SU-DHL-6 (cell line): ENCODE data around the gene ATP4B.

ENCODE experiments used
- H2AFZ ChIP-seq: fragments of 200-600 bp; sonication (generic); 2 replicates; pipeline ENCODE4 v1.6.1; 2014; ENCODE audit warnings: low read depth, mild to moderate bottlenecking, moderate library complexity, mixed read lengths, antibody characterized with exemption, low read length; ENCODE audit not compliant: severe bottlenecking
- H3F3A ChIP-seq: fragments of 200-600 bp; shearing (Covaris generic); 2 replicates; pipeline ENCODE4 v1.6.0; 2016; ENCODE audit warnings: antibody characterized with exemption, mild to moderate bottlenecking; ENCODE audit not compliant: insufficient read depth
- H3K27ac ChIP-seq: fragments of 200-600 bp; sonication (generic); 2 replicates; pipeline ENCODE4 v1.5.1; 2016; ENCODE audit warnings: low read depth, mild to moderate bottlenecking, low read length, moderate library complexity, mixed read lengths
- H3K27me3 ChIP-seq: fragments of 200-600 bp; sonication (generic), shearing (Covaris generic); 2 replicates; pipeline ENCODE4 v1.6.0; 2014; ENCODE audit warnings: mild to moderate bottlenecking, low read length
- H3K36me3 ChIP-seq: fragments of 200-600 bp; sonication (generic); 2 replicates; pipeline ENCODE4 v1.6.1; 2014; ENCODE audit warnings: mild to moderate bottlenecking, low read length, mixed read lengths
- H3K4me2 ChIP-seq: fragments of 300-600, 200-600 bp; shearing (Covaris generic), sonication (generic); 2 replicates; pipeline ENCODE4 v1.6.0; 2014; ENCODE audit warnings: low read length, low read depth, mild to moderate bottlenecking; ENCODE audit not compliant: poor library complexity, severe bottlenecking
- H3K4me3 ChIP-seq: fragments of 200-600 bp; sonication (generic); 2 replicates; pipeline ENCODE4 v1.5.1; 2014; ENCODE audit warnings: antibody characterized with exemption, low read length, mild to moderate bottlenecking, mixed read lengths; ENCODE audit not compliant: insufficient read depth, poor library complexity, severe bottlenecking
- H3K79me2 ChIP-seq: fragments of 200-600 bp; sonication (generic); 2 replicates; pipeline ENCODE4 v1.6.1; 2014; ENCODE audit warnings: mild to moderate bottlenecking, low read length, moderate library complexity; ENCODE audit not compliant: insufficient read depth
- H3K9ac ChIP-seq: fragments of 200-600 bp; sonication (generic); 2 replicates; pipeline ENCODE4 v1.7.0; 2014; ENCODE audit warnings: mild to moderate bottlenecking, low read length
- H3K9me2 ChIP-seq: fragments of 200-600 bp; sonication (generic); replicated peaks from 2 replicates; pipeline ENCODE4 v1.6.1; 2014; ENCODE audit warnings: low read length; ENCODE audit not compliant: insufficient read depth
- H3K9me3 ChIP-seq: fragments of 200-600 bp; sonication (generic); 2 replicates; pipeline ENCODE4 v1.6.1; 2014; ENCODE audit warnings: low read length, mixed read lengths; ENCODE audit not compliant: insufficient read depth
- H4K20me1 ChIP-seq: fragments of 200-600 bp; sonication (generic); 2 replicates; pipeline ENCODE4 v1.6.1; 2014; ENCODE audit warnings: low read depth, mild to moderate bottlenecking, antibody characterized with exemption, low read length, moderate library complexity, mixed read lengths
- CTCF ChIP-seq: fragments of 200-600 bp; sonication (generic); IDR thresholded peaks from one replicate; pipeline ENCODE4 v1.5.1; 2017; ENCODE audit warnings: antibody characterized with exemption, mild to moderate bottlenecking, low read length, moderate library complexity; ENCODE audit not compliant: insufficient read depth, poor library complexity, severe bottlenecking
- EZH2phosphoT487 ChIP-seq: fragments of 200-600 bp; sonication (generic), shearing (Covaris generic); conservative IDR thresholded peaks from 2 replicates; pipeline ENCODE4 v1.6.1; 2018; ENCODE audit warnings: mild to moderate bottlenecking, antibody characterized with exemption, low read length, moderate library complexity, mixed read lengths

ATP4B gene

GRCh38 chr13:113666329-113666670, 8.3 kb upstream of the ATP4B start:
- no peak overlapping the region for H3K9ac ChIP-seq
- H3K79me2 ChIP-seq, result no peaks in the 10 kb centered on the region
- H2AFZ ChIP-seq, result no peak overlapping the region
- H3K27ac ChIP-seq, result no peak overlapping the region
- no peaks in the 10 kb centered on the region for H3K36me3 ChIP-seq
- H3K27me3 ChIP-seq, result no peaks in the 10 kb centered on the region
- TF ChIP-seq EZH2phosphoT487 (no peak), CTCF (no peak)
- H3K9me2 ChIP-seq, result no peaks in the 10 kb centered on the region
- H3K4me2 ChIP-seq, result no peak overlapping the region
- no peaks in the 10 kb centered on the region for H3F3A ChIP-seq
- H4K20me1 ChIP-seq, result no peaks in the 10 kb centered on the region
- no peak overlapping the region for H3K4me3 ChIP-seq
- no peaks in the 10 kb centered on the region for H3K9me3 ChIP-seq

GRCh38 chr13:113665597-113666328, 7.8 kb upstream of the ATP4B start:
- no peaks in the 10 kb centered on the region for H3K9me2 ChIP-seq
- H3F3A ChIP-seq, result no peaks in the 10 kb centered on the region
- no peaks in the 10 kb centered on the region for H3K27me3 ChIP-seq
- H3K36me3 ChIP-seq, result no peaks in the 10 kb centered on the region
- H3K27ac ChIP-seq, result no peak overlapping the region
- no peak overlapping the region for H3K4me2 ChIP-seq
- TF ChIP-seq EZH2phosphoT487, result no peak
- no peak for TF ChIP-seq CTCF
- no peaks in the 10 kb centered on the region for H4K20me1 ChIP-seq
- no peaks in the 10 kb centered on the region for H3K9me3 ChIP-seq
- no peak overlapping the region for H3K9ac ChIP-seq
- no peak overlapping the region for H2AFZ ChIP-seq
- no peak overlapping the region for H3K4me3 ChIP-seq
- H3K79me2 ChIP-seq, result no peaks in the 10 kb centered on the region

- H3K9ac ChIP-seq, result no peak overlapping the region
- H3K4me2 ChIP-seq, result no peak overlapping the region
- no peak for TF ChIP-seq CTCF
- no peak for TF ChIP-seq EZH2phosphoT487
- no peaks in the 10 kb centered on the region for H3K36me3 ChIP-seq
- no peak overlapping the region for H3K4me3 ChIP-seq
- no peak overlapping the region for H3K27ac ChIP-seq
- no peaks in the 10 kb centered on the region for H4K20me1 ChIP-seq
- no peaks in the 10 kb centered on the region for H3K9me2 ChIP-seq
- H3K9me3 ChIP-seq, result no peaks in the 10 kb centered on the region
- no peaks in the 10 kb centered on the region for H3K79me2 ChIP-seq
- no peaks in the 10 kb centered on the region for H3F3A ChIP-seq
- no peaks in the 10 kb centered on the region for H3K27me3 ChIP-seq
- H2AFZ ChIP-seq, result no peak overlapping the region
Measured at GRCh38 chr13:113664751-113665596, 7.0 kb upstream of the ATP4B start.
